Activated CD8-positive, alpha-beta memory T cell treated with anti-CD3 and anti-CD28 coated beads for 1 hour (primary cell): ENCODE data around the gene EPB41L3.
"Not testable (repeated sequence)": the region's sequence is repeated elsewhere in the genome, so short reads cannot be mapped to it uniquely, and the experiment has no call there.

Source experiments
- DNase-seq, 2 donors: peaks; one replicate each; pipeline ENCODE4 v3.0.0-alpha.2; 2020; ENCODE audit warnings: low read depth in 1 of 2; ENCODE audit errors: extremely low read depth in 1 of 2

The EPB41L3 gene

DNA sequence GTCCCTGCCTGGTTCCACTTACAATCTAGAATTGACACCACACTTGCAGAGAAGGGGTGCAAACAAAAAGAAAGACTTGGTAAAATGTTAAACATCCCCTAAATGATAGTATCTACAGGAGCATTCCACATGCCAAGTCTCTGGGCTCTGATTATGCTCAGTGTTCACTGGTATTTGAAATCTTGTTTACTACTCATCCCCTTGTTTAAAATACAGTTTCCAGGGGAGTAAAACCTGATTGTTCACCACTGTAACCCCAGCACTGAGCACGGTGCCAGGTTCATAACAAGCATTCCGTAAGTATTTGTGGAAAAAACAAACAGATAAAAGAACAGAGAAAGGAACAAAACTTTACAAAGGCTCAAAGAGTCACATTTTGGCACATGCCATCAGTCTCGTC, 11.7 kb downstream of the EPB41L3 start:
- no peak for DNase-seq

DNA sequence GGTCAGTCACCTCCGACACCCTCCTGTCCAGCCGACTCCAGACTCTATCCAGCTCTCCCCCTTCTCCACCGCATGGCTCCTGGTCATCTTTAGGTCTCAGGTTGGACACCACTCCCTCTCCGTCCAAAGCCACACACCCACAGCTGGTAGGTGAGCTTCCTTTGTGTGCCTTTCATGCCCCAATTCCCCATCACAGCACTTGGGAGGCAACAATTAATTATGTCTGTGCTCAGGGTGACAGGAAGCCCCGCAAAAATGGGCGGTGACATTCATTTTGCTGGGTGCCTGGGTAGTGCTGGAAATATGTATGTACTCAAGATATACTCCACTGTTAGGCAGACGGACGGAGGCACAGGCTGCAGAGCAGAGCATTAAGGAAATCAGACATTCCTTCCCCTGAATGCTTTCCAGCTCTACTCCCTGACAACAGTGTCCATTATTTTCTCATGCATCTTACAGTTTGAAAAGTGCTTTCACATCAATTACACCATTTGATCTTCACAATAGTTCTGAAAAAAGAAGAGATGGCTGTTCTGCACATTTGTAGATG, 13.1 kb downstream of the EPB41L3 start:
- no peak for DNase-seq

DNA sequence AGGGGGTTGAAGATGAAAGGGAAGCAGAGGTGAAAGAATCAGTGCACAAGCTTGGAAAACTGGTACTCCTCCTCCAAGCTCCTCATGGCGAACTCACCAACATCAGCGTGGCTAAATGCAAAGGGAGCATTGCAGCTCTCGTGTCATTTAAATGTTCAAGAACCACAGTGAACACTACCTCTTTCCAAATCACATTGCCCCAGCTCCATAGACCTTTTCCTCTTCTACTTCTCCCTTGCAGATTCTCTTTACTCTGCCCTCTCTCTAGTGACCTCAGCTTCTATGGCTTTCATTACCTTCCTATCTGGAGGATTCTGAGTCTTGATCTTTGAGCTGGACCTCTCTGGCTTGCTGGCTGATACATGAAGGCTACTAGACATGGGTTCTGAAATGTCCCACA, 14.3 kb downstream of the EPB41L3 start:
- no peak for DNase-seq

DNA sequence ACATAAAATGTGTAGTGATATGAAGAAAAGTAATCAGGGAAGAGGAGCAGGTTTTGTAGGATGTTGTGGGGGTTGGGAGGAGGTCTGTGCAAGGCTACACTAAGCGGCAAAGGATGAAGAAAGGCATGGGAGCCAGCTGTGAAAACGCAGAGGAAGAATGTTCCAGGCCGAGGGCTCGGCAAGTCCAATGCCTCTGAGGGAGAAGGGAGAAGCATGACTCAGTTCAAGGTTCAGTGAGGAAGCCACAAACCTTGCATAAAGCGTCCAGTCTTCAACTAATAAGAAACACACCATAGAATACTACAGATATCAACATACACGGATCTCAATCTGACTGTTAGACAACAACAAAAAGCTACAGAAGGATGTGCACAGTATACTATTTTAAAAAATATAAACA, 16.2 kb downstream of the EPB41L3 start:
- DNase-seq, result no peak

DNA sequence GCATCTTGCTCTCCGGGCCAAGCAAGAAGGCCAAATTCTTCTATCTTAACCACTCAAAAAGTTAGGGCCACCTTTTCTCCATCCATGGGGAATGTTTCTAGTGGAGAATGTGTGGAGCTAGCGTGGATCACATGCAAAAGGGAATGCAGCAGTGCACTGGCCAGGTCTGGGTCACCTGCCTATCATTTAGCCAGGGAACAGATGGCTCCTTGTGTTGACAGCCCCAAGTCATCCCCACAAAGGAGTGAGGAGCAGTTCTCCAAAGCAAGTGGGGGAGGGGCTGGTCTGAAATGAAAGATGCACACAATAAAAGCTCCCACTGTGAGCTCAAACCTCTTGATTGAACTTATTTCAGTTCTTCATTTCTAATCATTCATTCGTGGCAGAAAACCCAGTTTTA, 19.1 kb downstream of the EPB41L3 start:
- no peak for DNase-seq

DNA sequence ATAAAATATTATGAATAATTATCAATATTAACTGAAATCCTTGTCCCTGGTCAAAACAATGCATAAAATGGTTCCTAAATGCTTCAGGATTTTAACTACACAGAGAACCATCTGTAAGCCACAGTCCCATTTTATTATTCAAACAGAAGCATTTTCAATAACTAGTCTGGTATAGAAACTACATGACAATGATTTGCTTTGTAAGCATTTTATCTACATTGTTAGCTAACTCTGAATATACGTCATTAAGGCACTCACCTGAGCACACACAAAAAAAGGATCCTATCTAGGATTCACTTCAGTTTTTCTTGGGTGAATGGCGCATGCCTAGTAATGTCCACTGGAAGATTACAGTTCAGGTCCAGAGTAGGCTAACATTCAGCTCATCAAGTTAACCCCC, 22.8 kb downstream of the EPB41L3 start:
- DNase-seq, result no peak

DNA sequence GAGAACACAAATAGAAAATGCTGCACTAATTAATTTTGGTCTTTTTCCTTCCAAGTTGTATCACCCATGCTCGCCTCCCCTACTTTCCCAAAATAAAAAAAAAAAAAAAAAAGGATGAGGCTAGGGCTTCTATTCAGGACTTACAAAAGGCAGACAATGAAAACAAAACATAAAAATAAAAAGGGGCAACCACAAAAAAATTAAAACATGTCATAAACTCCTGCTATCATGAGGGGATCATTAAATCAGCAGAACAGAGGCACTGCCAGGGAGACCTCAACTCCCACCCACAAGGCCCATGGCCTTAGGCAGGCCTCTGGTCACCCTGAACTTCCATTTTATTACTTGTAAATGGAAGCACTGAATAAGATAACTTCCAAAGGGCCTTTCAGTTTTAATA, 23.3 kb downstream of the EPB41L3 start:
- DNase-seq, result no peak

DNA sequence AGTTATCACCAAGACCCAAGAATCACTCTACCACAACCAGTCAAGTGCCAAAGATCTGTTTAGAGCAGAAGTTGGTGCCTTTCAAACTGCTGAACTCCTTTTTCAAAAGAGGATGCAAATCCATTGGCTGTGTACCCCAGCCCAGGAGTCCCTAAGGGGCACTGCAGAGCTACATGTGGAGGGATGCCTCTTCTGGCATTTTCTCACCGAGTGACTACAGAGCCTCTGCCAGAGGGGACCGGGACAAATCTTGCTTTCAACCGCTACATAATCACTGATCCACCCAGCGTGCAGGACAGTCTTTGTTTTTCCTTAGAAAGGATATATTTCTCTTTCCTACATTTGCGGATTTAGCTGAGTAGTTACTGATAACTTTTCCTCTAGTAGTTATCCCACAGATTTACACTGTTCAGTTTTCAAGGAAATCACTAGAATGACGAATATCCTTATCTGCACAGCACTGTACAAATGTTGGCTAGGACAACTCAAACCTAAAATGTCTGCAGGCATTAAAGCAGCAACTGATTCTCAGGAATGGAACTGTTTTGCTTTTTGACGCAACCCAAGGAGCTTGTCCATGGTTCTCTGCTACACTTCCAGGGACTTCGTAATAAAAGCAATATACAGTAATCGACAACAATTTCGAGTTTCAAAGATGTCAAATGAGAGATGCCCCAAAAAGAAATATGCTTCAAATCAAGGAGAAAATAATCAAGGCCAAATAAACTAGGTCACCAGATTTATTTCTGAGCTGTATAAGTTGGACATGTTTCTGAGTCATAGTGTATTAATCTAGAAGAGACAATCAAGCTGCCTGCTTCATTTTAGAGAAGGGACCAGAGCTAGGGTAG, 24.1 kb downstream of the EPB41L3 start:
- no peak for DNase-seq

DNA sequence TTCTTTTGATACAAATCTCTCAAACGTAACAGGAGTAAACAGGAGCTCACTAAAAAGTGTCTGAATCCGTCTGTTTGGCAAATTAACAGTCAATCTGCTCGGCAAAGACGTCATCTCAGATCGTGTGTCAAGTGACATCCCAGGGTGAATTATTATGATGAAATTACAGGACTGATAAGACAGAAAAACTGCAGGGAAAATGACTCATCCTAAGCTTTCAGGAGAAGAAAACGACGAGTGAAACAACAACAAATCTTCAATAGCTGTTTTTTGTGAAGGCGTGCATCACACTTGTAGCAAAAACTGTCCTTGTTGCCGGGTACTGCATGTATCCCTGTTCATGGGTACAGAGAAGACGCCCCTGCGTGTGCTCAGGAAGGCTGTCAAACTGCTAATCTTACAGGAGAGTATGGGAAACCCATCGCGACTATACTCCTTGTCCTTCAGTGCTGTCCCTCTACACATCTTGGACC, 24.9 kb downstream of the EPB41L3 start:
- no peak for DNase-seq

DNA sequence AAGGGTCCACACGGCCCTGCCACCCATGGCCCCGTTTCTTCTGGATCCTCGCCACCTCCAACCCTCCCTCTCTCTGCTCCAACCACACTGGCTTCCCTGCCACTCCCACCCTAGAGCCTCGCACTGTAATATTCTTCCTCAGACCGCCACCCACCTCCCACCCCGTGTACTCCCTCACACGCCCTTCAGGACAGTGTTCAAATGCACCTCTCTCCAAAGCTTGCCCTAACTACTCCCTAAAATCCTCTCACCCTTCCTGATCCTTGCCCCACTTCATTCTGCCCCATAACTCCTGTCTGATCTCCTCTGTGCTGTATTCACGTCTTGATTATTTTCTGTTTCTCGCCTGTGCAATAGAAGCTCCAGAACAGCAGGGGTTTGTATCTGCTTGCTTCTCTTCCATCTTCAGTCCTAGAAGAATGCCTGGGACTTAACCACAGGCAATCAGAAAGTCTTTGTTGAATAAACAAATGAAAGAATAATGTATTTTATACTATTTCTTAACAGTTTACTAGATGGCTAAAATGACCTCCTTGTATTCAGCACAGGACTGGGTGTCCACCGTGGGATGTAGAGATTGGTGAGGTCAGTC, 25.5 kb downstream of the EPB41L3 start:
- no peak for DNase-seq

DNA sequence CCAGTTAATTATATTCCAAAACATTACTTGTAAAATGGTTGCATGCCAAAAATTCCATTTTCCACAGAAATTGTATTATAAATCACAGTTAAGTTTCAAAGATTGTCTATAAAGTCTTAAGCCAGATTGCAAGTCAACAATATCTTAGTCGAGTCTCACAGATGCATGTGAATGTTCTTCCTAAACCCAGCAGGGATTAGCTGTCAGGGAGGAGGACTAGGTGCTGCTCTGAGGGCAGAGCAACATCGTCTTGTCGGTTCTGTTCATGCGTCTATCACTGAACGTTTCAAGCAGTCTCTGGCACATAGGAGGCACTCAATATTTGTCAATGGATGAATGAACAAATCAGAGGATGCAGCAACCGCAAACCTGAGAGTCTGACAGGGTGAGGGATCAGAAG, 27.0 kb downstream of the EPB41L3 start:
- no peak for DNase-seq

DNA sequence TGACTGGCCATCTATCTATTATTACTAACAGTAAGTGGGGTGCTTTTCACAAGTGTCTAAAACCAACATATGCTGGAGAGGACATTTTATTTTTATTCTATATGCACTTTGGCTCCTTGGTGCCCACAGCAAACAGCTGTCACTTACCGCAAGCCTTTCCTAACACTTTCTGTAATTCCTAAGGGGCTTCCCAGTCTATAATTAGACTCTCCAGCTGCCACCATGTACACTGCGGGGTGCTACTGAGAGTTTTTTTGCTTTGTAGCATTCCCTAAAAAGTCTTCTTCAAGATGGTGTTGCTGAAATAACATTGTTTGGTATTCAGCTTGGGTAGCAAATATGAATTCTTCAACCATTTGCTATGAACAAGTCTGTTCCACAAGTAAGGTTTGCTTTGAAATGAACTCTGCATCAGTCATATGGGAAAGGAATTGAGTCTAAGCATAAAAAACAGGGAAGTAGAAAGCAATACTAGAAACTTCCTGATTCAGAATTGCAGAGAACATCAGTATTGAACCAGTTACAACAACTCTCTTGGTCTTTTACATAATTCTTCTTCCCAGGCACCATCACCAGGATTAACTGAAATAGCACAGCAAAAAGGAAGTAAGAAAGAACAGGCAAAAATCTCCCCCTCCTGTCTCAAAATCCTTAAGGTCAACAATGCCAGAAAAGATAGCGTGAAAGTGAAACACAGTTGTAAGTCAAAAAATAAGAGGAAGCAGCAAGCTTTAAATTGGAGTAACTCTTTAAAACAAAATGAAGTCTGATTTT, 28.6 kb downstream of the EPB41L3 start:
- no peak for DNase-seq

DNA sequence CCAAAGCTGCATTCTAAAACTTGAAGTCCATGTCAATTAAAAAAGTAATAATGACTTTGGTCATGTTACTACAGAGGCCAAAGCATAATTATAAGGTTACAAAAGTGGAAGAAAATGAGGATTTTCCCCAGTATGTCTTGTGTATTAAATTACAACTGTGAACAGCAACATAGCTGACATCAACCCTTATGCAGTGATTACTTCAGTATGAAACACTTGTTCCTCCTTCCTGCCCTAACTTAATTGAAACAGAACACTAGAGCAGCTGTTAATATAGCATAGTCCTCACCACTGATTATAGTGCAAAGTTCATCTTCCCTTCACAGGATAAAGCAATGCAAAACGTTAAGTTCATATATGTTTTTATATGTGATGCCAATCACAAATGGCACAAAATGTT, 29.9 kb downstream of the EPB41L3 start:
- no peak for DNase-seq

DNA sequence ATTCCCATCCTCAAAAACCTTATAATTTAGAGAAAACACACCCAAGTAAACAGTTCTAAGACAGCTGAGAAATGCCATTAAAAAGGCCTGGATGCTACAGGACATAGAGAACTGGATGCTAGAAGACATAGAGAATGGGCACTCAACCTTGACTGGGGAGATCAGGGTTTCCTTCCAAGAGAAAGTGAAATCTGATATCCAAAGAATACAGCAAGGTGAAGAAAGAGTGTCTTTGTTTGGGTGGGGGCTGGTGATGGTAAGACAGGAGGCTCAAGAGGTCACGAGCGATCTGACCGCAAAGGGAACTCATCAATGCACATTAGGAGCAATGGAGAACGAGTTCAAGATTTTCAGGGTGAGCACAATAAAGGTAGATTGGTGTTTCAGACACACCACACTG, 31.6 kb downstream of the EPB41L3 start:
- no peak for DNase-seq

DNA sequence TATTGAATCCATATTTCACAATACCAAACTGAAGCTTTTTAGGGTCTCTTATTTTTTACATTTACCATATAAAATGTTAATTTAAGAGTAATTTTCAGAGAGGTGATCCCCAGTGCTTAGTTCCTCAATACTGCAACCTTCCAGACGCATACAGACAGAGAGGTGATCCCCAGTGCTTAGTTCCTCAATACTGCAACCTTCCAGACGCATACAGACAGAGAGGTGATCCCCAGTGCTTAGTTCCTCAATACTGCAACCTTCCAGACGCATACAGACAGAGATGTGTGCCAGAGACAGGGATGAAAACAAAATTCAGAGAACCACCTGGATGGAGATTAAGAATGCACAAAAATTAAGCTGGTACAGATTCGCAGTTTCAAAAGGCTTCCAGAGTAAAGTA, 32.3 kb downstream of the EPB41L3 start:
- not testable (repeated sequence) for DNase-seq

DNA sequence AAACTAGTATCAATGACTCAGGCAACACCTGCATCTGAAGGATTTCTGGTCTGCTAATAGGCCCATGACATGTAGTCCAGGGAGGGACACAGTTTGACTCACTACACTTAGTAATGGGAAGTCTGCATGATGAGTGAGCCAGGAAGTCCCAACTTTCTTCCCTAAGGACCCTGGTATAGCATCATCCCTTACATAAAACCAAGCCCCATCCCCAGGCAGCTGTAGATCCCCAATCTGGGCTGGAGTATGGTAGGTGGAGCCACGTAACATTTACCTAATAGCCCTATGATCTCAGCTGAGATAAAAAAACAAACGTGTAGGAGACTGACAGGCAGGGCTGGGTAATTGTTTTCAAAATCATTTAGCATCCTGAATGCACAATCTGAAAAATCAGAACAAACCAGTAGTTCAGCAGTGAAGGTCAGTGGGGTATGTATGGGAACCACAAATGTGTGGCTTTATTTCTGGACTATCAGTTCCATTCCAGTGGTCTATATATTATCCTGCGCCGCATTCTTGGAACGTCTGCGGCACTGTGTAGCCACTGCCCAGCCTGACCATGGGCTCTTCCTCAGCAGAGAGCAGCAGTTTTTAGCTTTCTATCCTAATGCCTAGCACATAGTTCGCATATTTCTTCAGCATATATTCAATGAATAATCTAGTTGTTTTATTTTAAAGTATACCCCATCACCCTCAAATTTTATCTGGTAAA, 33.5 kb downstream of the EPB41L3 start:
- no peak for DNase-seq

DNA sequence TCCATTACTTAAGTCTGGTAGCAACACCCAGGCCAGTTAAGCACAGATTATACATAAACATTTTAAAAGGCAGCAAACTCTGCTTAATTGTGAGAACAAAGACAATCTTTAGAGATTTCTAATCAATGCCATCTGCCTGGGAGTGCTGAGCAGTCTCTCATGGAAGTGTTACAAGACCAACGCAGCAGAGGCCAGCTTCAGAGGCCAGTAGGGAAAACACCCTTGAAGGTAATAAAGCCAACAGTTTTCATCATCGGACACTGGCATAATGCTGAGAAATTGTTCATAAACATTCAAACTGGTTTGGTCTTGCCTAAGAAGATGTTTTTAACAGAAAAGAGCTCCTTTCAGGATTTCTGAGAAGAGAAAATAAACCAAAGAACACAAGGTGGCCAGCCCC, 35.0 kb downstream of the EPB41L3 start:
- no peak for DNase-seq

DNA sequence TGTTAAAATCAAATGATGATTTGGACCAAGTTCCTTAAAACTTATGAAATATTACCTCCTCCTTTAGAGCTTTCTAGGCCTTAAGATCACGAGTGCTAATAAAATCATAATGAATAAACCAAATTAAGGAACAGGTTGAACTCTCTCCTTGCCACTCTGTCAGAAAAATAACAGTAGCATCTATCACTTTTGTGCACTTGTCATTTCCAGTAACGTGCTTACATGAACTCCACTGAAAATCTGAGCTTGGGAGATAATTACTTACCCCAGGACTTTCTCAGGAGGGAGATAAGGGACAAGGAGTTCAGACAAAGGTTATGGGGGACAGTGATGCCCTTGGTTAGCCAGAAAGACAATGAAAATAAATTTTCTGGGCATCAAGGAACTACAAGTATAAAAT, 36.0 kb downstream of the EPB41L3 start:
- DNase-seq, result no peak

DNA sequence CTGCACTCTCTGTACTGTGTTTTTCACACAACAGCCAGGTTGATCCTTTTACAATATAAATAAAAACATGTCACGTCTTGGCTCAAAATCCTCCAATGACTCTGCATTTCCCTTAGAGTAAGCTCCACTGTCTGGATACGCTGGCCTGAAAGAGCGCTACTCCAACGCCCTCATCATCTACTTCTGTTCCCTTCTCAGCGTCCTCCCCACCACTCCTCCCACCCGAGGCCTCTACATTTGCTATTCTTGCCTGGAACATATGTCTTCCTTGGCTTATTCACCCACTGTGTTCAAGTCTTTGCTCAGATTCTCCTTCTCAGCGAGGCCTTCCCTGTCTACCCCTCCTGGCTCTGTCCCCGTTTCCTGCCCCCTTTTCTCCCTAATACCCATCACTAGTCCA, 37.6 kb downstream of the EPB41L3 start:
- no peak for DNase-seq

DNA sequence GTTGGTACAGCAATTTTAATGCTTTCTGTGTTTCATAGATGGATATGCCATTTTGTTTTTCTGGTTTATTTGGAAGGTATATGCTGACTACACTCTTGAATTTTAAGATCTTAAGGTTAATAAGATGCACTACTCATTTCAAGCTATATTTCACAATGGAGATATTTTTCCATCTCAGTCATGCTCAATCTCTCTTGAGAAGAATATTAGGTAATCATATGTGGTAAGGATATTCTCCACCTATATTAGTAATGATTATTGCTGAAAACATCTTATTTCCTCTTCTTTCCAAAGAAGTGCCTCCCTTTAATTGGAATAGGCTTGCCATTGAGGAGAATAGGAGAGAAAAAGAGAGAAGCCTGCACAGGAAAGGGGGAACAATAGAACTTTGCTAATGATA, 40.1 kb downstream of the EPB41L3 start:
- DNase-seq, result no peak
